IPS-11a (cell line): ENCODE results near the gene PNCK.

Experiments used
- H3K4me3 ChIP-seq: one replicate; pipeline ENCODE4 v1.5.1; 2013; ENCODE audit warnings: low read depth, low read length, control low read depth

The PNCK gene

GRCh38 chrX:153665726-153666306 lies 7.8 kb downstream of the PNCK start:
- H3K4me3 ChIP-seq: no peak overlapping the region

- H3K4me3 ChIP-seq: no peak overlapping the region
Observed at GRCh38 chrX:153662266-153662665, 11.3 kb downstream of the PNCK start.

- H3K4me3 ChIP-seq: no peak overlapping the region
Observed at GRCh38 chrX:153659268-153659667, 14.3 kb downstream of the PNCK start.

- no peak overlapping the region for H3K4me3 ChIP-seq
Observed at GRCh38 chrX:153657161-153657560, 16.5 kb downstream of the PNCK start.

GRCh38 chrX:153653556-153653955 lies 20.1 kb downstream of the PNCK start:
- H3K4me3 ChIP-seq: no peak overlapping the region

GRCh38 chrX:153651540-153652079 lies 22.0 kb downstream of the PNCK start:
- no peak overlapping the region for H3K4me3 ChIP-seq

- no peak overlapping the region for H3K4me3 ChIP-seq
Observed at GRCh38 chrX:153650959-153651358, 22.7 kb downstream of the PNCK start.

- no peak overlapping the region for H3K4me3 ChIP-seq
Observed at GRCh38 chrX:153649915-153650782, 23.5 kb downstream of the PNCK start.

- H3K4me3 ChIP-seq: no peak overlapping the region
Observed at GRCh38 chrX:153649178-153649914, 24.3 kb downstream of the PNCK start.

GRCh38 chrX:153648358-153649177 lies 25.0 kb downstream of the PNCK start:
- H3K4me3 ChIP-seq: no peak overlapping the region

GRCh38 chrX:153647461-153648357 lies 25.9 kb downstream of the PNCK start:
- H3K4me3 ChIP-seq: no peak overlapping the region

- no peak within 1 kb of the TSS for H3K4me3 ChIP-seq
Observed at GRCh38 chrX:153646620-153647373, 26.8 kb downstream of the PNCK start, which contains the start of gene DUSP9. DUSP9 (plus strand) TSS chrX:153647203; CDS start chrX:153647954, 751 bp downstream.

GRCh38 chrX:153645921-153646488 lies 27.6 kb downstream of the PNCK start:
- H3K4me3 ChIP-seq: no peak overlapping the region

- H3K4me3 ChIP-seq: no peak overlapping the region
Observed at GRCh38 chrX:153645151-153645550, 28.5 kb downstream of the PNCK start.

GRCh38 chrX:153644356-153645125 lies 29.1 kb downstream of the PNCK start:
- no peak overlapping the region for H3K4me3 ChIP-seq

- H3K4me3 ChIP-seq: no peak overlapping the region
Observed at GRCh38 chrX:153643431-153644351, 29.9 kb downstream of the PNCK start.
